ENCODE measurements around the gene CHRNB1.

CHRNB1 gene

GRCh38 chr17:7445619-7445968 is 733 bp downstream of the CHRNB1 start:
- H3K4me3 ChIP-seq (ENCODE audit: low read depth, low read length) = peak overlapping the region; percentile 31; the same call in 1 of the 2 replicates
- TF ChIP-seq CTCF (IDR thresholded peaks at IDR 0.05; ENCODE audit: low read depth, low read length) = no peak

GRCh38 chr17:7448461-7448860 is 3.6 kb downstream of the CHRNB1 start:
- TF ChIP-seq CTCF (IDR thresholded peaks at IDR 0.05; ENCODE audit: low read depth, low read length) = no peak
- H3K4me3 ChIP-seq (ENCODE audit: low read depth, low read length) = no peak overlapping the region

- no peak overlapping the region for H3K4me3 ChIP-seq (ENCODE audit: low read depth, low read length)
Observed at GRCh38 chr17:7459961-7460545, 15.2 kb downstream of the CHRNB1 start.

GRCh38 chr17:7460850-7461660 is 16.2 kb downstream of the CHRNB1 start:
- no peak for TF ChIP-seq CTCF (IDR thresholded peaks at IDR 0.05; ENCODE audit: low read depth, low read length)
- H3K4me3 ChIP-seq (ENCODE audit: low read depth, low read length) = no peak overlapping the region

More at GRCh38 chr17:7459961-7460545, 15.2 kb downstream of the CHRNB1 start:
- TF ChIP-seq CTCF (IDR thresholded peaks at IDR 0.05; ENCODE audit: low read depth, low read length) = no peak

- H3K4me3 ChIP-seq (ENCODE audit: low read depth, low read length) = no peak overlapping the region
- no peak for TF ChIP-seq CTCF (IDR thresholded peaks at IDR 0.05; ENCODE audit: low read depth, low read length)
Observed at GRCh38 chr17:7462474-7463371, 17.9 kb downstream of the CHRNB1 start.

- no peak overlapping the region for H3K4me3 ChIP-seq (ENCODE audit: low read depth, low read length)
- TF ChIP-seq CTCF (IDR thresholded peaks at IDR 0.05; ENCODE audit: low read depth, low read length) = no peak
Observed at GRCh38 chr17:7463372-7463846, 18.5 kb downstream of the CHRNB1 start.

All from WI38 (cell line).